GM19193 (cell line): ENCODE results near the gene KIF2C.
A peak's percentile ranks its signal among the peaks of the same experiment; 100 is the strongest.

Experiments used
- POLR2A ChIP-seq: IDR thresholded peaks from 4 replicates; pipeline ENCODE4 v1.6.1; 2011; ENCODE audit not compliant: insufficient read depth, insufficient read length; ENCODE audit errors: extremely low read depth

The KIF2C gene

GRCh38 chr1:44713321-44713781, 26.3 kb upstream of the KIF2C start:
- no peak for TF ChIP-seq POLR2A

GRCh38 chr1:44714532-44714931, 25.1 kb upstream of the KIF2C start:
- TF ChIP-seq POLR2A: no peak

GRCh38 chr1:44714944-44715571, 24.6 kb upstream of the KIF2C start:
- no peak for TF ChIP-seq POLR2A

GRCh38 chr1:44717156-44717555, 22.5 kb upstream of the KIF2C start:
- TF ChIP-seq POLR2A: no peak

- no peak for TF ChIP-seq POLR2A
These were observed 22.0 kb upstream of the KIF2C start for GRCh38 chr1:44717653-44718052.

GRCh38 chr1:44718091-44718490, 21.5 kb upstream of the KIF2C start:
- TF ChIP-seq POLR2A: no peak

GRCh38 chr1:44719318-44719717, 20.3 kb upstream of the KIF2C start:
- TF ChIP-seq POLR2A: no peak

GRCh38 chr1:44720281-44720680, 19.4 kb upstream of the KIF2C start:
- TF ChIP-seq POLR2A: no peak

- TF ChIP-seq POLR2A: peak; percentile 100
These were observed 17.9 kb upstream of the KIF2C start for GRCh38 chr1:44721485-44722361.

- TF ChIP-seq POLR2A: no peak
These were observed 16.6 kb upstream of the KIF2C start for GRCh38 chr1:44723064-44723463.

- TF ChIP-seq POLR2A: no peak
These were observed 15.9 kb upstream of the KIF2C start for GRCh38 chr1:44723496-44724295.

GRCh38 chr1:44724296-44724954, 15.2 kb upstream of the KIF2C start:
- TF ChIP-seq POLR2A: no peak

GRCh38 chr1:44724955-44725698, 14.5 kb upstream of the KIF2C start:
- no peak for TF ChIP-seq POLR2A
